Measurements from ENCODE around the gene NR2E1. TPM values are rescaled to one million over a fixed set of nuclear protein-coding genes. Genes with fewer than 3 reads are reported as not detected.

NR2E1 gene
- total RNA-seq, 1 donor from 2014 or later, result not detected

GRCh38 chr6:108193835-108194234, 28.0 kb downstream of the NR2E1 start:
- no peaks in the 10 kb centered on the region for H3K36me3 ChIP-seq (ENCODE audit: insufficient read depth, low read length)
- H3K9me3 Mint-ChIP-seq (ENCODE audit: unreplicated experiment), result no peaks in the 10 kb centered on the region

GRCh38 chr6:108194503-108194902, 28.7 kb downstream of the NR2E1 start:
- H3K9ac ChIP-seq (ENCODE audit: low read length), result no peak overlapping the region
- TF ChIP-seq, protein P1, sequence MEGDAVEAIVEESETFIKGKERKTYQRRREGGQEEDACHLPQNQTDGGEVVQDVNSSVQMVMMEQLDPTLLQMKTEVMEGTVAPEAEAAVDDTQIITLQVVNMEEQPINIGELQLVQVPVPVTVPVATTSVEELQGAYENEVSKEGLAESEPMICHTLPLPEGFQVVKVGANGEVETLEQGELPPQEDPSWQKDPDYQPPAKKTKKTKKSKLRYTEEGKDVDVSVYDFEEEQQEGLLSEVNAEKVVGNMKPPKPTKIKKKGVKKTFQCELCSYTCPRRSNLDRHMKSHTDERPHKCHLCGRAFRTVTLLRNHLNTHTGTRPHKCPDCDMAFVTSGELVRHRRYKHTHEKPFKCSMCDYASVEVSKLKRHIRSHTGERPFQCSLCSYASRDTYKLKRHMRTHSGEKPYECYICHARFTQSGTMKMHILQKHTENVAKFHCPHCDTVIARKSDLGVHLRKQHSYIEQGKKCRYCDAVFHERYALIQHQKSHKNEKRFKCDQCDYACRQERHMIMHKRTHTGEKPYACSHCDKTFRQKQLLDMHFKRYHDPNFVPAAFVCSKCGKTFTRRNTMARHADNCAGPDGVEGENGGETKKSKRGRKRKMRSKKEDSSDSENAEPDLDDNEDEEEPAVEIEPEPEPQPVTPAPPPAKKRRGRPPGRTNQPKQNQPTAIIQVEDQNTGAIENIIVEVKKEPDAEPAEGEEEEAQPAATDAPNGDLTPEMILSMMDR (IDR thresholded peaks at IDR 0.05; ENCODE audit: insufficient read depth, low read depth, low read length), result no peak
- TF ChIP-seq EZH2 (IDR thresholded peaks at IDR 0.05; ENCODE audit: insufficient read depth, low read length), result no peak
- FAIRE-seq (no peak), DNase-seq (ENCODE audit: low read depth) (no peak)
- H3K9me3 ChIP-seq (ENCODE audit: insufficient read depth, low read depth, low read length), result no peaks in the 10 kb centered on the region
- no peaks in the 10 kb centered on the region for H3K4me1 Mint-ChIP-seq (ENCODE audit: low read depth, unreplicated experiment)
- no peak overlapping the region for H3K4me3 Mint-ChIP-seq (ENCODE audit: unreplicated experiment)
- H3K27me3 ChIP-seq (ENCODE audit: insufficient read depth, low read length), result peaks cover 2% of the 10 kb centered on the region
- H4K20me1 ChIP-seq (ENCODE audit: insufficient read depth, low read length), result no peaks in the 10 kb centered on the region
- H3K9me3 Mint-ChIP-seq (ENCODE audit: unreplicated experiment), result no peaks in the 10 kb centered on the region
- H3K4me2 ChIP-seq (ENCODE audit: low read length), result no peak overlapping the region
- H3K27me3 Mint-ChIP-seq (ENCODE audit: low read depth, unreplicated experiment), result peaks cover 10% of the 10 kb centered on the region
- H3K4me3 ChIP-seq (ENCODE audit: insufficient read depth, low read depth, low read length), result no peak overlapping the region
- no peak overlapping the region for H2AFZ ChIP-seq (ENCODE audit: low read depth, low read length)
- H3K36me3 ChIP-seq (ENCODE audit: insufficient read depth, low read length), result no peaks in the 10 kb centered on the region
- no peak overlapping the region for H3K27ac Mint-ChIP-seq (ENCODE audit: unreplicated experiment)
- no peak overlapping the region for H3K27ac ChIP-seq (ENCODE audit: low read depth, low read length)
- peaks cover 3% of the 10 kb centered on the region for H3K36me3 Mint-ChIP-seq (ENCODE audit: low read depth, unreplicated experiment)
- H3K79me2 ChIP-seq (ENCODE audit: insufficient read depth, low read length), result no peaks in the 10 kb centered on the region
- no peaks in the 10 kb centered on the region for H3K4me1 ChIP-seq (ENCODE audit: insufficient read depth, low read length)

More at GRCh38 chr6:108193835-108194234, 28.0 kb downstream of the NR2E1 start:
- Histone ChIP-seq H3K27me3 (ENCODE audit: insufficient read depth, low read length) (peaks cover 4% of the 10 kb centered on the region), H3K4me2 (ENCODE audit: low read length) (no peak overlapping the region), H3K9me3 (ENCODE audit: insufficient read depth, low read depth, low read length) (no peaks in the 10 kb centered on the region), H3K27ac (ENCODE audit: low read depth, low read length) (no peak overlapping the region), H4K20me1 (ENCODE audit: insufficient read depth, low read length) (no peaks in the 10 kb centered on the region), H2AFZ (ENCODE audit: low read depth, low read length) (no peak overlapping the region), H3K4me3 (ENCODE audit: insufficient read depth, low read depth, low read length) (no peak overlapping the region), H3K9ac (ENCODE audit: low read length) (no peak overlapping the region), H3K4me1 (ENCODE audit: insufficient read depth, low read length) (no peaks in the 10 kb centered on the region), H3K79me2 (ENCODE audit: insufficient read depth, low read length) (no peaks in the 10 kb centered on the region)
- no peak for FAIRE-seq
- TF ChIP-seq EZH2 (IDR thresholded peaks at IDR 0.05; ENCODE audit: insufficient read depth, low read length), result no peak
- TF ChIP-seq, protein P1 (IDR thresholded peaks at IDR 0.05; ENCODE audit: insufficient read depth, low read depth, low read length), result no peak
- H3K4me1 Mint-ChIP-seq (ENCODE audit: low read depth, unreplicated experiment), result no peaks in the 10 kb centered on the region
- H3K27ac Mint-ChIP-seq (ENCODE audit: unreplicated experiment), result no peak overlapping the region
- peaks cover 3% of the 10 kb centered on the region for H3K36me3 Mint-ChIP-seq (ENCODE audit: low read depth, unreplicated experiment)
- peak overlapping the region; percentile 56 for H3K4me3 Mint-ChIP-seq (ENCODE audit: unreplicated experiment)
- DNase-seq (ENCODE audit: low read depth), result no peak
- H3K27me3 Mint-ChIP-seq (ENCODE audit: low read depth, unreplicated experiment), result peaks cover 16% of the 10 kb centered on the region

- H3K4me1 Mint-ChIP-seq (ENCODE audit: low read depth, unreplicated experiment), result no peaks in the 10 kb centered on the region
- no peak for TF ChIP-seq EZH2 (IDR thresholded peaks at IDR 0.05; ENCODE audit: insufficient read depth, low read length)
- TF ChIP-seq, protein P1 (IDR thresholded peaks at IDR 0.05; ENCODE audit: insufficient read depth, low read depth, low read length), result no peak
- H3K4me3 Mint-ChIP-seq (ENCODE audit: unreplicated experiment), result no peak overlapping the region
- Histone ChIP-seq H3K9me3 (ENCODE audit: insufficient read depth, low read depth, low read length) (no peaks in the 10 kb centered on the region), H3K9ac (ENCODE audit: low read length) (no peak overlapping the region), H3K36me3 (ENCODE audit: insufficient read depth, low read length) (no peaks in the 10 kb centered on the region), H3K79me2 (ENCODE audit: insufficient read depth, low read length) (no peaks in the 10 kb centered on the region), H3K4me2 (ENCODE audit: low read length) (no peak overlapping the region), H2AFZ (ENCODE audit: low read depth, low read length) (no peak overlapping the region), H4K20me1 (ENCODE audit: insufficient read depth, low read length) (no peaks in the 10 kb centered on the region), H3K4me1 (ENCODE audit: insufficient read depth, low read length) (peaks cover under 1% of the 10 kb centered on the region), H3K4me3 (ENCODE audit: insufficient read depth, low read depth, low read length) (no peak overlapping the region), H3K27ac (ENCODE audit: low read depth, low read length) (no peak overlapping the region), H3K27me3 (ENCODE audit: insufficient read depth, low read length) (peaks cover 2% of the 10 kb centered on the region)
- DNase-seq (ENCODE audit: low read depth), result no peak
- H3K27ac Mint-ChIP-seq (ENCODE audit: unreplicated experiment), result no peak overlapping the region
- no peaks in the 10 kb centered on the region for H3K9me3 Mint-ChIP-seq (ENCODE audit: unreplicated experiment)
- H3K27me3 Mint-ChIP-seq (ENCODE audit: low read depth, unreplicated experiment), result peaks cover 10% of the 10 kb centered on the region
- H3K36me3 Mint-ChIP-seq (ENCODE audit: low read depth, unreplicated experiment), result peaks cover 8% of the 10 kb centered on the region
- FAIRE-seq, result no peak
Observed at GRCh38 chr6:108195209-108195608, 29.4 kb downstream of the NR2E1 start.
